ENCODE data around the gene DUOX1.
A peak's percentile ranks its signal among the peaks of the same experiment; 100 is the strongest.

Gene DUOX1

DNA sequence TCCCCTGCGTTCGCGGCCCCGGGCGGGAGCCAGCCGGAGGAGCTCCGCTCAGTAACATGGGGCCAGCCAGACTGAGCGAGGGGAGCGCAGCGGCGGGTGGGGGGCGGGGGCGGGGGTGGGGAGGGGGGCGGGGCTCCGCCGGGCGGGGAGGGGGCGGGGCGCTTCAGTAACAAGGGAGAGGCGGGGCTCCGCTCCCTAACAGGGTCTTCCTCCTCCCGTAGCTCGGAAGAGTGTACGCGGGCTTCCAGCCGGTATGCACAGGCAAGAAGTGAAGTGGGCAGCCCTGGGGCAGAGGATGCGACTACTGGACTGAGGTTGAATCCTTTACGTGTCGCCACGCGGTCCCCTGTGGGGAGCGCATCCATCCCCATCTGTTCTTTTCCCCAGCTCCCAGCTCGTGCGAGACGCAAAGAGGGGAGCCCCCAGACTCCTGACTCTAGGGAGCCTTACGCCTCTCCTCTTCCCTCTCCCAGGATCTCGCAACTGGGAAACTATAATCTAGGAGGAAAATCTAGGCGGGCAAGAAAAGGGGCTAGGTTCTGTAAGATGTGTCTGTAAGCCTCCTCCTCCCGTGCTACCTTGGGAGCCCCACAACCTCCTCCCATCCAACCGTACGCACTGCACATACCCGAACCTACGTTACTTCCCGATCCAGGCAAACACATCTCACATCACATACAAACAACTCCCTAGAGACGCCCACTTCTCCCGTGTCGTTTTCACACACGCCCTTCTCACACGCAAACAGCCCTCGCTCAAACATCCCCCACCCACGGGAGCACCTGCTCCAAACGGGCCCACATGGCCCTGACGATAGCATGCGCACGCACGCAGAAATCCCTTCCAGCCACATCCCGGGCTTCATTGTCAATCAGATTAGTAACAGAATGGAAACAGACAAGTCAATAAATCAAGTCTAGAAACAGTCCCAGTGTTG lies 58.4 kb downstream of the DUOX1 start, which contains the start of gene SHF:
TSS of gene SHF (minus strand) at position 73 of the 937 bp plus-strand sequence. CDS start at position 58, 15 bp downstream.
- DNase-seq = peak; percentile 58

DNA sequence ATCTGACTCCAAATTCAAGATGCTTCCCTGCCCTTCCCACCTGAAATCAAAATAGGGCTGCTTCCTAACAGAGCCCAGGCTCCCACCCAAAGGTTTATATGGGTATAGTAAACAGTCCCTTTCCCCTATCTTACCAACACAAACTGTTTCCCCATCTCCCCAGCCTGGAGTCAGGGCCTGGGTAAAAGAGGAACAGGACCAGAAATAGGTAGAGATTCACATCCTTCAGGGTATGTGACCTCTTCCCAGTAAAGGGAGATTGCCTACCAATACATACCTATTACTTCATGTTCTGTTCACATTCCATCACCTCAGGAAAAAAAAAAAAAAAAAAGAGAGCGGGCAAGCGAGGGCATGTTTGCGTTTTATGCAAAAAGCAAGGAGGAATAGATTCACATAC lies 67.7 kb downstream of the DUOX1 start:
- no peak for DNase-seq

DNA sequence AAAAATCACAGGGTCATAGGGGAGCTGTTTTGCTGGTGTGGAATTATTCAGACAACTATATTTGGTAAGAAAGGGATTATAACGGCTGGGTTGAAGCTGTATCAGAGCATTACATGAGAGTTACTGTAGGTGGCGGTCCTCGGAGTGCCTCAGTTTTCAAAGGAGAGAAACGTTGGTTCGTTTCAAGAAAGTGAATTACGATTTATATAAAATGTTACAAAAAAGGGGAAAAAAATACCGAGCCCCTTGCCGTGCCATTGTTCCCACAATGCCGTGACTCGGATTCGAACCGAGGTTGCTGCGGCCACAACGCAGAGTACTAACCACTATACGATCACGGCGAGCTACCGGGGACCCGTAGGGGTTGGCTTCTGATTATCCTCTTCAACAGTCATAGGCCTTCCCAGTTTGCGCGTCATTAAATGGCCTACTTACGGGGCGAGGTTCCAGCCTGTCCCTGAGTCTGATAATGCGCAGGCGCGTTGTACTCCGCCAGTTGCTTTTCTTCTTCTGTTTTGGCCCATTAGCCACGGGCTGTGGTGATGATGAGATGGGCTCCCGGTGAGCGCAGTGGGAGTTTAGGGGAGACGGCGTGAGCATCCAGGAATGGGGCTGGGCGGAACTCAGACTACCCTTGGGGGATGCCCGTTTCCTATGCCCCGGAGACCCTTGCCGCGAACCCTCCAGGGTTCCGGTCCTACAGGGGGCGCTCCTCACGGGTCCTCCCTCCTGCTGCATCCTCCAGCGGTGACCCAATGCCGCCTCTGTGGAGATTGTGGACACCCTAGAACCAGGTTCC lies 68.7 kb downstream of the DUOX1 start:
- peak; percentile 97 for DNase-seq

DNA sequence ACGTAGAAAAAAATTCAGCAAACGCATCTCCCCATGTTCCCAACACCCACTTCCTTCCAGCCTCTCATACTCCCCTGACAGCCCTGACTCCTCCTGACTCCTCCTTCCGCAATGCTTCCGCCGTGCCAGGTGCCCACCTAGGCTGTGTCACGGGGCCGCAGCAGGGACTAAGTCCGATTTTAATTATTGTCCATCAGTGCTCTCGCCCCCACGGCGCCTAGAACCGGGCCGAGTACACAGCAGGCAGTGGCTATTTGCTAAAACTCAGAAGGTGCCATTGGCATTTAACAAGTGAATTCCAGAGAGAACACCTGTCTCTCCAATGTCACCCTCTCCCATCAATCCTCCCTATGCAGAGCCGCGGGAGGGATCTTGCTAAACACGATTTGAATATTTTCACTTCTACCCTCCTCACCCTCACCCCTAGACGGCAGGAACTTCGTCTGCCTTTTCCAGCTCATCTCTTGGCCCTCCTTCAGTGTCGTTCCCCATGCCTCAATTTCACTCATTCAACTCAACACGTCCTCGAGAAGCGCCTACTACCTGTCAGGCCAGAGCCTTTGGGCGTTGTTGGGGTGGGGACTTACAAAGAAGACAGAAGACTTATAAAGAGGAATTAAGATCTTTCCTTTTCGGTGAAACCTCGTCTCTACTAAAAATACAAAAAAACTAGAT lies 69.5 kb downstream of the DUOX1 start:
- DNase-seq = no peak

DNA sequence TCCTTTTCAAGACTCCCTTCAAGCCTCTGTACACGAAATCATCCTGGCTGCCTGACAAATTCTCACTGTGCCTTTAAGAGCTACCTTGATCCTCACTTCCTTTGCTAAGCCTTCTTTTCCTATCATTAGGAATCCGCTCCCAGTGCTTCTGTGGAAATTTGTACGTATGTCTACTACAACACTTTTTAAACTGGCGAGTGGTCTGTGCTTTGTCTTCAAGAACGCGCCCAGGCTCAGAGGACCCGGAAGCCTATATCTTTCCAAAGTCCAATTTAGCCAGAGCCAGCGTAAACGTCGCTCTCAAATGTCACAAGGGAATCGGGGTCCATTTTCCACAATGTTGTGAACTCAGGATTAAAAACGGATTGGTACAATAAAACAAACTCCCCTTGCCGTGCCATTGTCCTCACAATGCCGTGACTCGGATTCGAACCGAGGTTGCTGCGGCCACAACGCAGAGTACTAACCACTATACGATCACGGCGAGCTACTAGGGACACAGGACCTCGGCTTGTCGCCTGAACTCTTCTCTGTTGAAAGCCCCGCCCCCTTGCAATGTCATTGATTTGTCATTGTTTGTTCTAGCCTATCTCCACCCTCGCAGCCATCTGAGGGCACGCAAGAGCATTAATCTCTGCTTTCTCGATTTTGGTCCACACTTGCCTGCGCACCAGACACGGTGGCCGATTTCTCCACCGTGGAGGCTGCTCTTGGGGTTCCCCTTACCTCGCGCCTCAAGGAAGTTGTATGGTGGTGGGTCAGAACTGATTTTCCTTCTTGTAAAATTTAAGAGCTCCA lies 70.4 kb downstream of the DUOX1 start:
- peak; percentile 98 for DNase-seq

DNA sequence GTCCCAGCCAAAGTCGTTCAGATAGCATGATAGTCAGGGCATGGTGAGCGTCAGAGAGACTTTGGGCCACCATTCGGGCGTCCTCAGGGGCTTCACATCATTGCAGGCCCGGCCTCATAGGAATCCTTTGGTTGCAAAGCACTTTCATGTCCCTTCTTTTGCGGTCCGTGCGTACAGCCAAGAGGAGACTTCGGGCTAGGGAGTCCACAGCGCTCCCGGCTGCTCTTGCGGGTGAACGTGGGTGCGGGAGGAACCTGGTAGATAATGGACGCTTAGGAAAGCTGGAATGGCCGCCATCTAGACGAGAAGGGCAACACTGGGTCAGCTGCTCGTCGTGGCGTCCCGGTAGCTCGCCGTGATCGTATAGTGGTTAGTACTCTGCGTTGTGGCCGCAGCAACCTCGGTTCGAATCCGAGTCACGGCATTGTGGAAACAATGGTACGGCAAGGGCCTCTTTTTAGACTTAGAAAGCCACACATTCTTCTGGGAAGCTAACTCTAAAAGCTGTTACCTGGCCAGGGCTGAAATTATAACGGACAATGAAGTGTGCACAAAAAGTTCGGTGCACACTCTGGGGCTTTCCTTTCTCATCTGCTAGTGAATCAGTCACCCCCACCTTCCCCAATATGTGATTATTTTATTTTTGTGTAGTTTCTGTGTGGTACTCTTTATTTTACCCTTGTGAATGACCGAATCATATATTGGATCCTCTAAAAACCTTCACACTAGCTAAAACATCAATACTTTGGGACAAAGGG lies 71.2 kb downstream of the DUOX1 start:
- peak; percentile 84 for DNase-seq

DNA sequence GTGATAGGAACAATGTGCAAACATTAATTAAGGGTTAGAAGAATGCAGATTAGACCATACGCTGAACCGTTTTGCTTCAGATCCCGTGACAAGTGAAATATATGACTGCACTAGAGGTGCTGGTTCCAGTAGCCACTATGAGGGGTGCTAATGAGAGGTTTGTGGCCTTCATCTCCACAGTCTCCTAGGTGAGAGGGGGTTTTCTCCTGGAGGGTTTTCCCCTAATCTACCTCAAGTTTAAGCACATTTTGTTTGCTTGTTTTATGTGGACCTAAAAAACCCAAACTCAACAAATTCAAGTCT lies 71.7 kb downstream of the DUOX1 start:
- no peak for DNase-seq

DNA sequence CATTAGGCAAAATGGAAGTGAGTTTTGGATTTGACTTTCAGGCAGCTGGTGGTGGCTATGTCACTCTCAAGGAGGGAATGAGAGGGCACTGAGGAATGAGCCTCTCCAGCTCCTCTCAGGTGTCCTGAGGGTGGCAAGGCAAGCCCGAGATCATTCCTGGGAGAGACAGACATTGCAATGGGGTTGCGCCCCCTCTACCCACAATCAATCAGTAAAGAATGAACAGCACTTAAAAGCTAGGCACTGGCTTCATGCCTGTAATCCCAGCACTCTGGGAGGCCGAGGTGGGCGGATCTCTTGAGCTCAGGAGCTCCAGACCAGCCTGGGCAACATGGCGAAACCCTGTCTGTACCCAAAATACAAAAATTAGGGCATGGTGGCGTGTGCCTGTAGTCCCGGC lies 72.1 kb downstream of the DUOX1 start:
- no peak for DNase-seq

DNA sequence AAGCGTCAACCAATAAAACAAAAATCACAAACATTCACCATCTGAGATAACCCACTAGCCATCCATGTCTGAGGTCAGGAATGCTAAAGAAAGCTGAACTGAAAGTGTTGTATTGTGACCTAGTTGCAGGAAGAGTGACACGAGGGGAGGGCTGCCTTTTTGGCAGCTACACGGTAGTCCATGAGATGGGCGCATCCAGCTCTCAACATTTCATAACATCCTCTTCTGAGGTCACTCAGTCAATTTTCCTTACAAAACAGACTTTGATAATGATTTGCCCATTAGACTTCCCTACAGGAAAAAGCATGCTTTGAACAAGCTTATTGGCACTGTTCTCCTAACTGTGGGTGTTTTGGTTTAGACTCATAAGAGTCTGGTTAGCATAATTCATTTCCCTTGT lies 73.4 kb downstream of the DUOX1 start:
- no peak for DNase-seq

DNA sequence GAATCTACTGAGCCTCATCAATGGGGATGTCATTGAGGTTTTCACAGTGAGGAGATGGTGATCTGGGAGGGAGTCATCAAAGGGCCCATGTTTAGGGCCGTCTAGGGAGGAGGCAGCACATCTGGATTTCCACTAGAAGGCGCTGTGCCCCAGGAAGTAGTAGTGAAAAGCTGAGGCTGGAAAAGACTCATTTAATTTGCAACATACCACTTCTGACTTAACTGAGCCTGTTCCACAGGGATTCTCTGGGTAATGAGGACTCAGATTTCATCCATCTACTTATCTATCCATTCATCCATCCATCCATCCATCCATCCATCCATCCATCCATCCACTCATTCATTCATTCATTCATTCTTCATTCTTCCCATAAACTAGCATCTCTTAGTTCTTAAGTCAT lies 75.4 kb downstream of the DUOX1 start:
- DNase-seq = peak; percentile 63

DNA sequence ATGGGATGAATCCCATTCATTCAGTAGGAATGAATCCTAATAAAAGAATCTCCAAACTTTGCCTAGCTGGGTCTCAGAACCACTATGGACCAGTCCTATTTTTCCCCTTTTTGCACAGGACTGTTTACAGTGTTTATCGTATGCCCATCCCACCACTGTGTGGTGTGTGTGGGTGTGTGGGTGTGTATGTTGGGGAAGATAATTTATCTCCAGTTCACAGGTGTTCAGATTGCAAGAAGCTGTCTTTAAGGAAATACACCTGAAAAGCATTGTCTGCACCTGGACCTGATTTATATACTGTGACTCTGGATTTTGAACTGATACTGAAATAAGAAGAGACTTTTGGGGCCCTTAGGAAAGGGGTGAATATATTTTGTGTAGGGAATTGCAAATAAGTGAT lies 82.7 kb downstream of the DUOX1 start:
- DNase-seq = no peak
